Choroid plexus epithelial cell (primary cell): ENCODE results near the gene GPC2.

ENCODE experiments used
- DNase-seq: peaks from one replicate; pipeline ENCODE4 v3.0.0-alpha.2; 2010; ENCODE audit warnings: low read depth
- H3K4me3 ChIP-seq: 2 replicates; pipeline ENCODE4 v1.5.1; 2011; ENCODE audit warnings: low read depth, mild to moderate bottlenecking, control low read depth, low read length, moderate library complexity
- TF ChIP-seq, protein P1 (sequence below): conservative IDR thresholded peaks from 2 replicates; pipeline ENCODE4 v1.5.1; 2011; ENCODE audit warnings: low read depth, mild to moderate bottlenecking, control low read depth, inconsistent platforms, low read length, moderate library complexity

The GPC2 gene

DNA sequence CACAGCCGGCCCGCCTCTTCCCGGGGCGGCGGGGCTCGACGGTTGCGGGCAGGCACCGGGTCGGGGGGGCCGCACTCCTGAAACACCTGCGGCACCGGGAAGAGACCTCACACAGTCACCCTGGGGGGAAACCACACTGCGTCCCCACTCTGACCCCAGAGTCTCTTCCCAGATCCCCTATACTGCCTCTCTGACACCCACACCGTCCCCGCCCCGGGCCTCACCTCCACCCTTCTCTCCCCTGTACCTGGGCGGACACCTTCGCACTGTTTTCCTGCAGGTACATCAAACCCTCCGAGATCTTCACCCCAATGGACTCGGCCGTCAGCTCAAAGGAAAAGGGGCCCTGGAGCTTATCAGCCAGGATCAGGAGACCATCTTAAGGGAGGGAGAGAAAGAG lies 5.3 kb downstream of the GPC2 start:
- no peak overlapping the region for H3K4me3 ChIP-seq
- DNase-seq: no peak
- TF ChIP-seq, protein P1, sequence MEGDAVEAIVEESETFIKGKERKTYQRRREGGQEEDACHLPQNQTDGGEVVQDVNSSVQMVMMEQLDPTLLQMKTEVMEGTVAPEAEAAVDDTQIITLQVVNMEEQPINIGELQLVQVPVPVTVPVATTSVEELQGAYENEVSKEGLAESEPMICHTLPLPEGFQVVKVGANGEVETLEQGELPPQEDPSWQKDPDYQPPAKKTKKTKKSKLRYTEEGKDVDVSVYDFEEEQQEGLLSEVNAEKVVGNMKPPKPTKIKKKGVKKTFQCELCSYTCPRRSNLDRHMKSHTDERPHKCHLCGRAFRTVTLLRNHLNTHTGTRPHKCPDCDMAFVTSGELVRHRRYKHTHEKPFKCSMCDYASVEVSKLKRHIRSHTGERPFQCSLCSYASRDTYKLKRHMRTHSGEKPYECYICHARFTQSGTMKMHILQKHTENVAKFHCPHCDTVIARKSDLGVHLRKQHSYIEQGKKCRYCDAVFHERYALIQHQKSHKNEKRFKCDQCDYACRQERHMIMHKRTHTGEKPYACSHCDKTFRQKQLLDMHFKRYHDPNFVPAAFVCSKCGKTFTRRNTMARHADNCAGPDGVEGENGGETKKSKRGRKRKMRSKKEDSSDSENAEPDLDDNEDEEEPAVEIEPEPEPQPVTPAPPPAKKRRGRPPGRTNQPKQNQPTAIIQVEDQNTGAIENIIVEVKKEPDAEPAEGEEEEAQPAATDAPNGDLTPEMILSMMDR: no peak

DNA sequence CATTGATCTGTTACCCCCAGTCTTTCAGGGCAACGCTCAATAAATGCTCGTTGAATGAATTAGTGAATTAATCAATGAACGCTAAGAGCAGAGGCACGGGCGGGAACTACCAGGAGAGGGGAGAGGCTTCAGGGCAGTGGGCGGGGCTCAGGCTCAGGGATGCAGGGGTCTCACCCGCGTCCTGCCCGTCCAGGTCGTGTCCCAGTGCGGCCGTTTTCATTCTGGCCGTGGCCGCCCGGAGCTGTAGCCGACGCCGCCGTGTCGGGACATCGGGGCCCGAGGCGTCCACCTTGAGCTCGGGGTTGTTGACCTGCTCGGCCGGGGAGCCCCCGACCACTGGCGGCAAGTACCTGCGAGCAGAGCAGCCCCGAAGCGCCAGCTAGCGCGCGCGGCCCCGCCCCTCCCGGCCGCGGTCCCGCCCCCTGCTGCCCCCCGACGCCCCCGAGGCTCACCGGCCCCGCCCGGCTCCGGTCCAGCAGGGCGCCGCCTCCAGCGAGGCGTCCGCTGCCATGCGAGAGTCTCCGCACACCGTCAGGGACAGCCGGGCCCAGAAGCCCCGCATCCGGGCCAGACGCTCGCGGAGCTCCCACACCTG lies 6.0 kb downstream of the GPC2 start:
- TF ChIP-seq, protein P1: no peak
- H3K4me3 ChIP-seq: peak overlapping the region; percentile 37
- no peak for DNase-seq

DNA sequence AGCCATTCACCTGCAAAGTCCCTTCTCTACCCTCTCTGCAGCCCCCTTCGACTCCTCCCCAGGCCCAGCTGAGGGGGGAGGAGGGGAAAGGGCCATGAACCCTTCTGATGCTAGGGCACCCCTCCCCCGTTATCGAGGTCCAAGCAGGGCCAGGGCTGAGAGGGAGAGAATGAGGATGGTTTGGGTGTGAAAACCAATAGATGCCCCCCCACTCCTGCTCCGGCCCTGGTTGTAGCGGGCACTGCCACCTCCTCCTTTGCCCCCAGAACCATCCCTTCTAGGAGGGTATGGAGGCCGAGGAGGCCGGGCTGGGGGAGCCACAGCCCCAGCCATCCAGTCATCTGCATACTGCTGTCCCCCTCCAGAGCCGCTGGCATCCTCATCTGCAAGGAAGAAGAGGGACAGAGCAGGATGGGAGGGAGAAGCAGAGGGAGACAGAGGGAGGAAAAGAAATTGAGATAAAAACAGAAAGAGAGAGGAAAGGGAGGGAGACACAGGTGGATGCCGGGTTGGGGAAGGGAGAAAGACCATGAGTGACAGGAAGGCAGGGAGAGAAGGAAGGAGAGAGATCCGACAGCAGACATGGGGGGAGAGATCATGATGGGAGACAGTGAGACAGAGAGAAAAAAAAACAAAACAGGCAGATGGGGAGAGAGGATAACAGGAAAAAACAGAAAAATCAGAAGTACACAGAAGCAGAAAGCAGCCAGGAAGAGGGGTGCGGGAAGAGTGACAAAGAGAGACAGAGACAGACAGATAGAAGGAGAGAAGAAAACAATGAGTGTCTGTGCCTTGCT lies 6.9 kb downstream of the GPC2 start:
- no peak for DNase-seq
- TF ChIP-seq, protein P1: no peak

DNA sequence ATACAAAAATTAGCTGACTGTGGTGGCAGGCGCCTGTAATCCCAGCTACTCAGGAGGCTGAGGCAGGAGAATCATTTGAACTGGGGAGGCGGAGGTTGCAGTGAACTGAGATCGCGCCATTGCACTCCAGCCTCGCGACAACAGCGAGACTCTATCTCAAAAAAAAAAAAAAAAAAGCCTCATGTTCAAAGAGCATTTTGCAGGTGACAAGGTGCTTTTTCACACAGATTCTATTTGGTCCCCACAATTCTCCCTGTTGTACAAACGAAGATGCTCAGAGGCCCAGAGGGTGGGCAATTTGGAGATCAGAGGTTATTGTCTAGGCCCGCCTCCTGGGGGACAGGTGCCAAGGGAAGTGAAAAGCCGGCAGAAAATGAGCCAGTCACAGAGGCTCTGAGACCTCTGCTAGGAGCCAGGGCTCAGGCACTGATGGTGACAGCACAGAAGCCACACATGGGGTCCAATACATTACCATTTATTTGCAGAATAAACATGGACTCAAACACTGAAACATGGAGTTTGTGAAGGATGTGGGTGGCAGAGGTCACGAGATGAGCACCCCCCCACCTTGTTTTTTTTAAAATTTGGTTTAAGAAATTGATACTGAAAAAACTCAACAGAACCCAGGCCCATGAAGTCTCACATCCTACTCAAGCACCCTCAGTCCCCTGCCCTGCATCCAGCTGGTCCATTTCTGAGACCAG lies 7.9 kb downstream of the GPC2 start:
- no peak for DNase-seq
- no peak overlapping the region for H3K4me3 ChIP-seq
- TF ChIP-seq, protein P1: no peak

More for the DNA sequence above, 6.9 kb downstream of the GPC2 start:
- no peak overlapping the region for H3K4me3 ChIP-seq

DNA sequence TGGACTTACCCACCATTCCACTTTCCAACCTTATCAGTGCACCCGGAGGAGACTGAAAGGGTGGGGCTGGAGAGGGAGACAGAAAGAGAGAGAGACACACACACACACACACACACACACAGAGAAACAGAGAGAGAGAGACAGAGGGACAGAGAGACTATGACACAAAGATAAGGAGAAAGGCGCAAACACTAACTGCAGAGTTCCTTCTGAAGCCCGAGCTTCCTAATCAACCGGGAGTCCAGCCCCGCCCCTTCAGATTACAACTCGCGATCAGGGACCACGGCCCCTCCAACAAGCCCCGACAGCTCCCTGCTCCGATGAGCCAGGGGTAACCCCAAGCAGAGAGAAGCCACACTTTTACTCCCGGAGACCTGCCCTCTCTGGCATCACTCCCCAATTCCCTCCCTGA lies 9.3 kb downstream of the GPC2 start:
- TF ChIP-seq, protein P1: no peak
- H3K4me3 ChIP-seq: peak overlapping the region; percentile 48
- no peak for DNase-seq

DNA sequence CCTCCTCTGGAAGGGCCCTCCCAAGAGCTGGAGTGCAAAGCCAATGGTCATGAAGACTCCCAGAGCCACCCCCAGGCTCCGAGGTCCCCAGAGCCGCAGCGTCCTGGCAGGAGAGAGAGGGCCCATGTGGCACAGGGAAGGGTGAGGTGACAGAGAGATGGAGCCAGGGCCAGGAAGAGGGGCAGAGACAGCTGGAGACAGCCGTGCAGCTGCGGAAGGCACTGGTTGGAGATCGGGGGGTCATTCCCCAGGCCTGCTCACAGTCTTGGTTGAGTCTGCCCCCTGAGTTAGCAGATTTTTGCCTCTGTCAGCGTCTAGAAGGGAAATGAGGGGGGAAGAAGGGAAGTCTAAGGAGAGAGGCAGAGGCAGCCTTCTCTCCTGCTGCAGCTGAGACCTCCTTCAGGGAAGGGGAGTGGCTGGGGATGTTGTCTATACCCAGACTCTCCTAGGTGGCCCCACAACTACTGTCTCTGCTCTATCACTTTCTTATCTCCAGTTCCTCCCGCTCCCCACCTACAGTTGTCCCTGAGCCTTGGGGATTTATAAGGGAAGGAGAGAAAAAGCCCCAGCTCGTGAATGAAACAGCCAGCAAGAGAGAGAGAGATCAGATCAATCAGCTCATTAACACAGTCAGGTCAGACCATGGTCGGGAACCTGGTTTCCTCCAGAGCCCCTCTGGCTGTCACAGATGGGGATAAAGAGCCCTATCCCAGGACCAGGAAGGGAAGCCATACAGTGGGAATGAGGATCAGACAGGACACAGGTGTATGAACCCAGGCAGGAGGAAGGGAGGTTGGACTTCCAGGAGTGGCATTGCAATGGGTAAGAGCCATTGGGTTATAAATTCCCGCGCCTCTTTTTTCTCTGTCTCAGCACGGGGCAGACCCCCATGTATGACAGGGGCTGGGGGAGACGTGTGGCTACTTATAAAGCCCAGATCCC lies 9.9 kb downstream of the GPC2 start:
- no peak overlapping the region for H3K4me3 ChIP-seq
- no peak for DNase-seq
- TF ChIP-seq, protein P1: no peak
